A549 (cell line): ENCODE measurements around the gene NRAP. TPM values are rescaled to one million over a fixed set of nuclear protein-coding genes. Genes with fewer than 3 reads are reported as not detected.

Experiments
- ATAC-seq, 2 experiments: fragments of 200-7000 bp in 1 of 2; fragments of >200 bp in 1 of 2; cut with Nextera tagmentation in 1 of 2; cut with Tn5 transposase in 1 of 2; 3 replicates each; pipeline versions ENCODE4 v1.8.0 to v1.9.1; 2018 to 2020; ENCODE audit warnings: mild to moderate bottlenecking in 1 of 2, moderate library complexity in 1 of 2
- CTCF ChIA-PET: fragments of 300-600 bp; sonication (Branson Sonifier 250); formaldehyde crosslinking; extraction: SDS; loops from one replicate; lab custom pipeline; 2021; ENCODE audit warnings: antibody characterized with exemption, inconsistent platforms; lab: Yijun Ruan, JAX
- POLR2A ChIA-PET: fragments of 350-600 bp; formaldehyde crosslinking; extraction: SDS; loops from one replicate; lab custom pipeline; 2021; ENCODE audit warnings: antibody characterized with exemption, inconsistent platforms; lab: Yijun Ruan, JAX
- DNase-seq, 2 experiments: peaks; one replicate each; pipeline versions ENCODE4 v3.0.0 to v3.0.0-alpha.2; 2011 to 2016; ENCODE audit warnings: low read depth in 1 of 2, low spot score in 1 of 2
- FAIRE-seq: peaks from 2 replicates; lab custom pipeline; 2011; peaks lifted over from hg19 to GRCh38; lab: Jason Lieb, UNC
- H3K27ac ChIP-seq, 2 experiments: fragments of >200 bp; sonication (Bioruptor Twin); formaldehyde crosslinking; 3 replicates each; pipeline ENCODE4 v1.5.1; 2016 to 2017
- H3K4me1 ChIP-seq: fragments of >200 bp; sonication (Bioruptor Twin); formaldehyde crosslinking; 3 replicates; pipeline ENCODE4 v1.6.1; 2016
- H3K4me2 ChIP-seq: fragments of >200 bp; sonication (Bioruptor Twin); formaldehyde crosslinking; 3 replicates; pipeline ENCODE4 v1.6.1; 2016
- H3K4me3 ChIP-seq: fragments of >200 bp; sonication (Bioruptor Twin); formaldehyde crosslinking; 3 replicates; pipeline ENCODE4 v1.5.1; 2016
- H3K9me3 ChIP-seq: fragments of >200 bp; sonication (Bioruptor Twin); formaldehyde crosslinking; 3 replicates; pipeline ENCODE4 v1.6.1; 2016
- ATOH8 ChIP-seq: fragments of 250-450 bp; sonication (Bioruptor Pico); IDR thresholded peaks from 2 replicates; pipeline ENCODE4 v1.5.0; 2020; ENCODE audit warnings: low read depth, mild to moderate bottlenecking, moderate library complexity
- CBX8 ChIP-seq: fragments of 200-600 bp; sonication (generic); IDR thresholded peaks from 2 replicates; pipeline ENCODE4 v1.6.1; 2016
- HOXA7 ChIP-seq: fragments of 250-450 bp; sonication (Bioruptor Pico); IDR thresholded peaks from 2 replicates; pipeline ENCODE4 v1.5.0; 2020; ENCODE audit warnings: mild to moderate bottlenecking, moderate library complexity
- HOXB13 ChIP-seq: fragments of 250-450 bp; sonication (Bioruptor Pico); IDR thresholded peaks from 2 replicates; pipeline ENCODE4 v1.5.0; 2020; ENCODE audit warnings: low read depth, mild to moderate bottlenecking, moderate library complexity
- HOXB5 ChIP-seq: fragments of 250-450 bp; sonication (Bioruptor Pico); IDR thresholded peaks from 2 replicates; pipeline ENCODE4 v1.5.0; 2020; ENCODE audit warnings: mild to moderate bottlenecking, moderate library complexity
- KDM1A ChIP-seq: fragments of 200-600 bp; sonication (generic); IDR thresholded peaks from 2 replicates; pipeline ENCODE4 v1.6.1; 2016; ENCODE audit warnings: low read depth, mild to moderate bottlenecking
- MAZ ChIP-seq: fragments of 150-350 bp; IDR thresholded peaks from 2 replicates; pipeline ENCODE4 v1.6.1; 2014; ENCODE audit warnings: antibody characterized with exemption, low read depth, low read length, borderline replicate concordance
- NR3C1 ChIP-seq: fragments of >200 bp; sonication (Bioruptor Twin); formaldehyde crosslinking; IDR thresholded peaks from 3 replicates; pipeline ENCODE4 v1.6.1; 2017
- PHF8 ChIP-seq: fragments of 200-600 bp; sonication (generic); IDR thresholded peaks from 2 replicates; pipeline ENCODE4 v1.6.1; 2016; ENCODE audit warnings: low read depth, mild to moderate bottlenecking, antibody characterized with exemption, moderate library complexity, borderline replicate concordance
- POLR2A ChIP-seq: IDR thresholded peaks from 2 replicates; pipeline ENCODE4 v1.6.1; 2012; ENCODE audit warnings: mild to moderate bottlenecking, low read length
- RARB ChIP-seq: fragments of 250-450 bp; sonication (Bioruptor Pico); IDR thresholded peaks from 2 replicates; pipeline ENCODE4 v1.8.0; 2021; ENCODE audit warnings: mild to moderate bottlenecking, moderate library complexity
- TFCP2L1 ChIP-seq: fragments of 250-450 bp; sonication (Bioruptor Pico); IDR thresholded peaks from 2 replicates; pipeline ENCODE4 v1.5.0; 2021; ENCODE audit warnings: mild to moderate bottlenecking
- USF2 ChIP-seq: fragments of 450-650 bp; IDR thresholded peaks from 2 replicates; pipeline ENCODE4 v1.6.1; 2014; ENCODE audit warnings: antibody characterized with exemption
- ZC3H11A ChIP-seq: fragments of 450-650 bp; IDR thresholded peaks from 2 replicates; pipeline ENCODE4 v1.6.1; 2014; ENCODE audit warnings: antibody characterized with exemption, mild to moderate bottlenecking
- WGBS: methylation state at CpG from one replicate; pipeline ENCODE4 v1.1.6; 2017; ENCODE audit errors: missing lambda C conversion rate; 5-methylcytosine and 5-hydroxymethylcytosine counted together
- polyA plus RNA-seq, 4 experiments: library from polyadenylated mRNA; depleted of rRNA in 3 of 4; stranded (reverse); fragments of >200 nt; fragmentation: RNase III in 1 of 4; extraction: RNeasy Plus Mini Kit Qiagen cat#74134 plus additional on column Dnase treatment in 1 of 4; gene quantifications; 2 replicates in 3 of 4; 3 replicates in 1 of 4; pipeline ENCODE4 v1.2.3, GENCODE V29; 2011 to 2017
- TF ChIP-seq, protein P1 (sequence below): fragments of 150-350 bp; IDR thresholded peaks from 2 replicates; pipeline ENCODE4 v1.6.1; 2014; ENCODE audit warnings: low read depth, mild to moderate bottlenecking, low read length
- TF ChIP-seq, protein P2 (sequence below): fragments of >200 bp; sonication (Bioruptor Twin); formaldehyde crosslinking; IDR thresholded peaks from 3 replicates; pipeline ENCODE4 v1.6.1; 2016
- TF ChIP-seq, protein P3 (sequence below): IDR thresholded peaks from 2 replicates; pipeline ENCODE4 v1.6.1; 2012; ENCODE audit warnings: low read depth, borderline replicate concordance
- TF ChIP-seq, protein P4 (sequence below): fragments of 200-600 bp; sonication (generic); IDR thresholded peaks from 2 replicates; pipeline ENCODE4 v1.6.1; 2016; ENCODE audit warnings: antibody characterized with exemption, mild to moderate bottlenecking, moderate library complexity

NRAP gene
- polyA plus RNA-seq, 2 of the 4 experiments (the other 2 are of a cell fraction), result not detected

GRCh38 chr10:113643183-113643582, 20.7 kb downstream of the NRAP start:
- H3K27ac ChIP-seq, result no peak overlapping the region
- TF ChIP-seq HOXB13 (no peak), CBX8 (0 out of 2 replicates have a peak, but pooled peaks have one; percentile 40)
- 7% methylated on average over 4 of the region's 4 CpGs for WGBS
- H3K4me1 ChIP-seq, result peaks cover 7% of the 10 kb centered on the region; the same call in 2 of the 3 replicates
- CTCF ChIA-PET, result interaction anchor here (1.6 kb wide), 1 partner anchor 27 kb away, joined by 3 read pairs; no protein-coding TSS in a partner anchor
- FAIRE-seq, result no peak
- POLR2A ChIA-PET, result no interaction called here
- H3K9me3 ChIP-seq, result no peaks in the 10 kb centered on the region; the same call in 2 of the 3 replicates
- ATAC-seq, result no peak
- no peak for DNase-seq
- no peak overlapping the region for H3K4me3 ChIP-seq
- no peak overlapping the region for H3K4me2 ChIP-seq

- Histone ChIP-seq H3K4me3 (no peak overlapping the region), H3K9me3 (no peaks in the 10 kb centered on the region; the same call in 2 of the 3 replicates), H3K27ac (no peak overlapping the region), H3K4me1 (peaks cover 7% of the 10 kb centered on the region; the same call in 2 of the 3 replicates), H3K4me2 (no peak overlapping the region)
- POLR2A ChIA-PET, result no interaction called here
- no peak for DNase-seq
- no peak for ATAC-seq
- TF ChIP-seq, protein P1, sequence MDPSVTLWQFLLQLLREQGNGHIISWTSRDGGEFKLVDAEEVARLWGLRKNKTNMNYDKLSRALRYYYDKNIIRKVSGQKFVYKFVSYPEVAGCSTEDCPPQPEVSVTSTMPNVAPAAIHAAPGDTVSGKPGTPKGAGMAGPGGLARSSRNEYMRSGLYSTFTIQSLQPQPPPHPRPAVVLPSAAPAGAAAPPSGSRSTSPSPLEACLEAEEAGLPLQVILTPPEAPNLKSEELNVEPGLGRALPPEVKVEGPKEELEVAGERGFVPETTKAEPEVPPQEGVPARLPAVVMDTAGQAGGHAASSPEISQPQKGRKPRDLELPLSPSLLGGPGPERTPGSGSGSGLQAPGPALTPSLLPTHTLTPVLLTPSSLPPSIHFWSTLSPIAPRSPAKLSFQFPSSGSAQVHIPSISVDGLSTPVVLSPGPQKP, result no peak
- TF ChIP-seq MAZ (no peak), HOXA7 (CRISPR knock-in tag) (no peak), CBX8 (no peak), ATOH8 (CRISPR knock-in tag) (no peak), USF2 (no peak), PHF8 (no peak)
- TF ChIP-seq, protein P2, sequence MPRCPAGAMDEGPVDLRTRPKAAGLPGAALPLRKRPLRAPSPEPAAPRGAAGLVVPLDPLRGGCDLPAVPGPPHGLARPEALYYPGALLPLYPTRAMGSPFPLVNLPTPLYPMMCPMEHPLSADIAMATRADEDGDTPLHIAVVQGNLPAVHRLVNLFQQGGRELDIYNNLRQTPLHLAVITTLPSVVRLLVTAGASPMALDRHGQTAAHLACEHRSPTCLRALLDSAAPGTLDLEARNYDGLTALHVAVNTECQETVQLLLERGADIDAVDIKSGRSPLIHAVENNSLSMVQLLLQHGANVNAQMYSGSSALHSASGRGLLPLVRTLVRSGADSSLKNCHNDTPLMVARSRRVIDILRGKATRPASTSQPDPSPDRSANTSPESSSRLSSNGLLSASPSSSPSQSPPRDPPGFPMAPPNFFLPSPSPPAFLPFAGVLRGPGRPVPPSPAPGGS, result no peak
- TF ChIP-seq, protein P3, sequence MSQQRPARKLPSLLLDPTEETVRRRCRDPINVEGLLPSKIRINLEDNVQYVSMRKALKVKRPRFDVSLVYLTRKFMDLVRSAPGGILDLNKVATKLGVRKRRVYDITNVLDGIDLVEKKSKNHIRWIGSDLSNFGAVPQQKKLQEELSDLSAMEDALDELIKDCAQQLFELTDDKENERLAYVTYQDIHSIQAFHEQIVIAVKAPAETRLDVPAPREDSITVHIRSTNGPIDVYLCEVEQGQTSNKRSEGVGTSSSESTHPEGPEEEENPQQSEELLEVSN, result no peak
- TF ChIP-seq, protein P4, sequence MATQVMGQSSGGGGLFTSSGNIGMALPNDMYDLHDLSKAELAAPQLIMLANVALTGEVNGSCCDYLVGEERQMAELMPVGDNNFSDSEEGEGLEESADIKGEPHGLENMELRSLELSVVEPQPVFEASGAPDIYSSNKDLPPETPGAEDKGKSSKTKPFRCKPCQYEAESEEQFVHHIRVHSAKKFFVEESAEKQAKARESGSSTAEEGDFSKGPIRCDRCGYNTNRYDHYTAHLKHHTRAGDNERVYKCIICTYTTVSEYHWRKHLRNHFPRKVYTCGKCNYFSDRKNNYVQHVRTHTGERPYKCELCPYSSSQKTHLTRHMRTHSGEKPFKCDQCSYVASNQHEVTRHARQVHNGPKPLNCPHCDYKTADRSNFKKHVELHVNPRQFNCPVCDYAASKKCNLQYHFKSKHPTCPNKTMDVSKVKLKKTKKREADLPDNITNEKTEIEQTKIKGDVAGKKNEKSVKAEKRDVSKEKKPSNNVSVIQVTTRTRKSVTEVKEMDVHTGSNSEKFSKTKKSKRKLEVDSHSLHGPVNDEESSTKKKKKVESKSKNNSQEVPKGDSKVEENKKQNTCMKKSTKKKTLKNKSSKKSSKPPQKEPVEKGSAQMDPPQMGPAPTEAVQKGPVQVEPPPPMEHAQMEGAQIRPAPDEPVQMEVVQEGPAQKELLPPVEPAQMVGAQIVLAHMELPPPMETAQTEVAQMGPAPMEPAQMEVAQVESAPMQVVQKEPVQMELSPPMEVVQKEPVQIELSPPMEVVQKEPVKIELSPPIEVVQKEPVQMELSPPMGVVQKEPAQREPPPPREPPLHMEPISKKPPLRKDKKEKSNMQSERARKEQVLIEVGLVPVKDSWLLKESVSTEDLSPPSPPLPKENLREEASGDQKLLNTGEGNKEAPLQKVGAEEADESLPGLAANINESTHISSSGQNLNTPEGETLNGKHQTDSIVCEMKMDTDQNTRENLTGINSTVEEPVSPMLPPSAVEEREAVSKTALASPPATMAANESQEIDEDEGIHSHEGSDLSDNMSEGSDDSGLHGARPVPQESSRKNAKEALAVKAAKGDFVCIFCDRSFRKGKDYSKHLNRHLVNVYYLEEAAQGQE, result no peak
- CTCF ChIA-PET, result interaction anchor here (1.6 kb wide), 1 partner anchor 26 kb away, joined by 3 read pairs; no protein-coding TSS in a partner anchor
- 33% methylated on average over 4 of the region's 4 CpGs for WGBS
- FAIRE-seq, result no peak
Observed at GRCh38 chr10:113641702-113642101, 22.1 kb downstream of the NRAP start.

DNA sequence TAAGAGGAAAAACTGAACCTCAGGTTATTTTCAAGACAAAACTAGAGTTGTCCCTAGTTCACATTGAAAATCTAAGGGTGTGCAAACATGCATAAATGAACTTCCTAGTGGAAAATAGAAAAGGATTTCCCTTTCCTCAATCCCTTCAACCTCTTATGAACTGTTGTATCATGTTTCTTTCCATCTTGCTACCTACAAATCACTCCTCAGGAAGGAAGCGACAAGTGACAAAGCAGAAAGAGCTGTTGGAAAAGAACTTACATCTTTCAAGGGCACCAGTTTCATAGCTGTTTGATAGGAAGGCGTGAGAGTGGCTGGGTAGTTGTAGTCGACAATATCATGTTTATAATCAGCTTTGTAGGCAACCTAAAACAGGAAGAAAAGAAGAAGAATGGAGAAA, 23.9 kb downstream of the NRAP start:
- H3K9me3 ChIP-seq, result no peaks in the 10 kb centered on the region; the same call in 2 of the 3 replicates
- ATAC-seq (no peak), DNase-seq (no peak), FAIRE-seq (no peak)
- peaks cover 7% of the 10 kb centered on the region; the same call in 2 of the 3 replicates for H3K4me1 ChIP-seq
- 35% methylated on average over 3 of the region's 3 CpGs for WGBS
- CTCF ChIA-PET, result interaction anchor here (1.4 kb wide), 2 partner anchors 7 to 39 kb away, joined by 4 read pairs; no protein-coding TSS in a partner anchor
- no peak overlapping the region for H3K4me3 ChIP-seq
- H3K4me2 ChIP-seq, result no peak overlapping the region
- H3K27ac ChIP-seq, result no peak overlapping the region
- POLR2A ChIA-PET, result no interaction called here
- TF ChIP-seq TFCP2L1 (CRISPR knock-in tag) (no peak), KDM1A (no peak), NR3C1 (no peak), POLR2A (no peak), HOXB5 (CRISPR knock-in tag) (no peak), ZC3H11A (no peak), RARB (CRISPR knock-in tag) (no peak)
- TF ChIP-seq, protein P1, result no peak
- TF ChIP-seq, protein P4, result no peak
